ENCODE data around the gene CCDC33.

CCDC33 gene

GRCh38 chr15:74228723-74229081 is 7.4 kb upstream of the CCDC33 start:
- no peaks in the 10 kb centered on the region for H3K9me3 ChIP-seq (ENCODE audit: insufficient read depth, low read depth, low read length)
- DNase-seq = no peak
- no CpG with 5 or more reads among the region's 17 CpGs for WGBS (ENCODE audit: extremely low coverage, insufficient coverage, insufficient read length)
- no peak overlapping the region for H4K12ac ChIP-seq (ENCODE audit: low read depth, low read length)
- H3K4me2 ChIP-seq (ENCODE audit: low read length) = no peak overlapping the region
- H2AFZ ChIP-seq (ENCODE audit: insufficient read depth, low read length, poor library complexity) = no peak overlapping the region
- H2BK120ac ChIP-seq (ENCODE audit: insufficient read depth, low read length, poor library complexity) = no peak overlapping the region
- H2AK5ac ChIP-seq (ENCODE audit: low read length) = no peak overlapping the region
- peaks cover 7 to 9% of the 10 kb centered on the region in 2 experiments for H3K4me1 ChIP-seq (ENCODE audit: control insufficient read depth in 1 of 2, insufficient read depth in 2 of 2, low read length in 2 of 2)
- no peak overlapping the region for H3K27ac ChIP-seq (ENCODE audit: low read depth, low read length)
- no peak overlapping the region for H3K23ac ChIP-seq (ENCODE audit: low read length)
- H3K18ac ChIP-seq (ENCODE audit: low read length) = no peak overlapping the region
- no peaks in the 10 kb centered on the region for H3K79me2 ChIP-seq (ENCODE audit: control insufficient read depth, insufficient read depth, low read length, poor library complexity)
- H3K14ac ChIP-seq (ENCODE audit: low read length) = no peak overlapping the region
- H2BK5ac ChIP-seq (ENCODE audit: low read depth, low read length, poor library complexity) = no peak overlapping the region
- no peak overlapping the region for H4K8ac ChIP-seq (ENCODE audit: low read depth, low read length)
- no peaks in the 10 kb centered on the region for H3K27me3 ChIP-seq (ENCODE audit: insufficient read depth, low read length)
- H3K4me3 ChIP-seq (ENCODE audit: low read depth, low read length) = no peak overlapping the region
- no peaks in the 10 kb centered on the region for H3K79me1 ChIP-seq (ENCODE audit: low read length)
- no peak overlapping the region for H4K91ac ChIP-seq (ENCODE audit: low read depth, low read length)
- no peak overlapping the region for H3K4ac ChIP-seq (ENCODE audit: low read depth, low read length)
- no peak overlapping the region for H2BK12ac ChIP-seq (ENCODE audit: low read length)
- no peaks in the 10 kb centered on the region for H3K36me3 ChIP-seq (ENCODE audit: control insufficient read depth in 1 of 2, insufficient read depth in 2 of 2, low read length in 2 of 2)
- no peak overlapping the region for H3K9ac ChIP-seq (ENCODE audit: low read length)

- Histone ChIP-seq H3K27ac (ENCODE audit: low read depth, low read length) (no peak overlapping the region), H3K23ac (ENCODE audit: low read length) (no peak overlapping the region), H3K79me2 (ENCODE audit: control insufficient read depth, insufficient read depth, low read length, poor library complexity) (no peaks in the 10 kb centered on the region), H2AFZ (ENCODE audit: insufficient read depth, low read length, poor library complexity) (no peak overlapping the region), H3K18ac (ENCODE audit: low read length) (no peak overlapping the region), H4K91ac (ENCODE audit: low read depth, low read length) (no peak overlapping the region), H3K4me3 (ENCODE audit: low read depth, low read length) (no peak overlapping the region), H2AK5ac (ENCODE audit: low read length) (no peak overlapping the region), H3K14ac (ENCODE audit: low read length) (no peak overlapping the region), H4K8ac (ENCODE audit: low read depth, low read length) (no peak overlapping the region), H2BK12ac (ENCODE audit: low read length) (no peak overlapping the region), H3K4me1 (ENCODE audit: control insufficient read depth in 1 of 2, insufficient read depth in 2 of 2, low read length in 2 of 2) (no peaks in the 10 kb centered on the region), H3K9me3 (ENCODE audit: insufficient read depth, low read depth, low read length) (no peaks in the 10 kb centered on the region), H2BK120ac (ENCODE audit: insufficient read depth, low read length, poor library complexity) (no peak overlapping the region), H3K9ac (ENCODE audit: low read length) (no peak overlapping the region), H4K12ac (ENCODE audit: low read depth, low read length) (no peak overlapping the region), H3K36me3 (ENCODE audit: control insufficient read depth in 1 of 2, insufficient read depth in 2 of 2, low read length in 2 of 2) (no peaks in the 10 kb centered on the region), H2BK5ac (ENCODE audit: low read depth, low read length, poor library complexity) (no peak overlapping the region), H3K4ac (ENCODE audit: low read depth, low read length) (no peak overlapping the region), H3K27me3 (ENCODE audit: insufficient read depth, low read length) (no peaks in the 10 kb centered on the region), H3K4me2 (ENCODE audit: low read length) (no peak overlapping the region), H3K79me1 (ENCODE audit: low read length) (no peaks in the 10 kb centered on the region)
- no CpG with 5 or more reads among the region's 3 CpGs for WGBS (ENCODE audit: extremely low coverage, insufficient coverage, insufficient read length)
- no peak for DNase-seq
Observed at GRCh38 chr15:74229686-74230085, 6.4 kb upstream of the CCDC33 start.

GRCh38 chr15:74231475-74231874 is 4.7 kb upstream of the CCDC33 start:
- no peak for DNase-seq
- no peak overlapping the region for H3K9ac ChIP-seq (ENCODE audit: low read length)
- no peak overlapping the region for H2BK120ac ChIP-seq (ENCODE audit: insufficient read depth, low read length, poor library complexity)
- no peak overlapping the region for H2AK5ac ChIP-seq (ENCODE audit: low read length)
- H3K36me3 ChIP-seq (ENCODE audit: control insufficient read depth in 1 of 2, insufficient read depth in 2 of 2, low read length in 2 of 2) = no peaks in the 10 kb centered on the region
- no peaks in the 10 kb centered on the region for H3K79me2 ChIP-seq (ENCODE audit: control insufficient read depth, insufficient read depth, low read length, poor library complexity)
- no peak overlapping the region for H4K91ac ChIP-seq (ENCODE audit: low read depth, low read length)
- no peak overlapping the region for H2BK5ac ChIP-seq (ENCODE audit: low read depth, low read length, poor library complexity)
- H2AFZ ChIP-seq (ENCODE audit: insufficient read depth, low read length, poor library complexity) = no peak overlapping the region
- no peak overlapping the region for H4K8ac ChIP-seq (ENCODE audit: low read depth, low read length)
- H3K4me2 ChIP-seq (ENCODE audit: low read length) = no peak overlapping the region
- no peaks in the 10 kb centered on the region for H3K4me1 ChIP-seq (ENCODE audit: control insufficient read depth in 1 of 2, insufficient read depth in 2 of 2, low read length in 2 of 2)
- no peak overlapping the region for H3K18ac ChIP-seq (ENCODE audit: low read length)
- H3K9me3 ChIP-seq (ENCODE audit: insufficient read depth, low read depth, low read length) = no peaks in the 10 kb centered on the region
- no peak overlapping the region for H3K23ac ChIP-seq (ENCODE audit: low read length)
- no peaks in the 10 kb centered on the region for H3K79me1 ChIP-seq (ENCODE audit: low read length)
- no CpG with 5 or more reads among the region's 10 CpGs for WGBS (ENCODE audit: extremely low coverage, insufficient coverage, insufficient read length)
- no peak overlapping the region for H3K4ac ChIP-seq (ENCODE audit: low read depth, low read length)
- H3K27me3 ChIP-seq (ENCODE audit: insufficient read depth, low read length) = no peaks in the 10 kb centered on the region
- H3K27ac ChIP-seq (ENCODE audit: low read depth, low read length) = no peak overlapping the region
- H2BK12ac ChIP-seq (ENCODE audit: low read length) = no peak overlapping the region
- H3K4me3 ChIP-seq (ENCODE audit: low read depth, low read length) = no peak overlapping the region
- no peak overlapping the region for H3K14ac ChIP-seq (ENCODE audit: low read length)
- no peak overlapping the region for H4K12ac ChIP-seq (ENCODE audit: low read depth, low read length)

- no peak overlapping the region for H4K12ac ChIP-seq (ENCODE audit: low read depth, low read length)
- no peak overlapping the region for H3K9ac ChIP-seq (ENCODE audit: low read length)
- H3K4me2 ChIP-seq (ENCODE audit: low read length) = no peak overlapping the region
- H3K23ac ChIP-seq (ENCODE audit: low read length) = no peak overlapping the region
- no peak overlapping the region for H2BK120ac ChIP-seq (ENCODE audit: insufficient read depth, low read length, poor library complexity)
- no peaks in the 10 kb centered on the region for H3K27me3 ChIP-seq (ENCODE audit: insufficient read depth, low read length)
- no peaks in the 10 kb centered on the region for H3K79me1 ChIP-seq (ENCODE audit: low read length)
- H3K4me1 ChIP-seq (ENCODE audit: control insufficient read depth in 1 of 2, insufficient read depth in 2 of 2, low read length in 2 of 2) = no peaks in the 10 kb centered on the region
- no peak overlapping the region for H2AK5ac ChIP-seq (ENCODE audit: low read length)
- DNase-seq = no peak
- no peak overlapping the region for H2AFZ ChIP-seq (ENCODE audit: insufficient read depth, low read length, poor library complexity)
- H3K36me3 ChIP-seq (ENCODE audit: control insufficient read depth in 1 of 2, insufficient read depth in 2 of 2, low read length in 2 of 2) = no peaks in the 10 kb centered on the region
- no peak overlapping the region for H3K4ac ChIP-seq (ENCODE audit: low read depth, low read length)
- H2BK12ac ChIP-seq (ENCODE audit: low read length) = no peak overlapping the region
- H4K8ac ChIP-seq (ENCODE audit: low read depth, low read length) = no peak overlapping the region
- H4K91ac ChIP-seq (ENCODE audit: low read depth, low read length) = no peak overlapping the region
- H3K4me3 ChIP-seq (ENCODE audit: low read depth, low read length) = no peak overlapping the region
- no peak overlapping the region for H3K14ac ChIP-seq (ENCODE audit: low read length)
- no CpG with 5 or more reads among the region's 6 CpGs for WGBS (ENCODE audit: extremely low coverage, insufficient coverage, insufficient read length)
- H2BK5ac ChIP-seq (ENCODE audit: low read depth, low read length, poor library complexity) = no peak overlapping the region
- H3K27ac ChIP-seq (ENCODE audit: low read depth, low read length) = no peak overlapping the region
- no peaks in the 10 kb centered on the region for H3K9me3 ChIP-seq (ENCODE audit: insufficient read depth, low read depth, low read length)
- no peak overlapping the region for H3K18ac ChIP-seq (ENCODE audit: low read length)
- H3K79me2 ChIP-seq (ENCODE audit: control insufficient read depth, insufficient read depth, low read length, poor library complexity) = no peaks in the 10 kb centered on the region
Observed at GRCh38 chr15:74233373-74233772, 2.8 kb upstream of the CCDC33 start.
